Measurements from ENCODE around the gene TBC1D23.
"Not testable (repeated sequence)": the region's sequence is repeated elsewhere in the genome, so short reads cannot be mapped to it uniquely, and the experiment has no call there.

Gene TBC1D23

GRCh38 chr3:100269001-100269400 lies 8.2 kb downstream of the TBC1D23 start:
- H3K36me3 ChIP-seq (ENCODE audit: control insufficient read depth, insufficient read depth, low read length), result no peaks in the 10 kb centered on the region
- H3K4me3 ChIP-seq (ENCODE audit: insufficient read depth, low read depth, low read length), result no peak overlapping the region
- H3K9me3 ChIP-seq (ENCODE audit: control insufficient read depth, low read length), result no peaks in the 10 kb centered on the region
- 90 to 100% methylated on average over 1 of the region's 2 CpGs for WGBS, 2 experiments
- no peaks in the 10 kb centered on the region for H3K4me1 ChIP-seq (ENCODE audit: control insufficient read depth, insufficient read depth, low read length)
- no peak overlapping the region for H3K27ac ChIP-seq (ENCODE audit: insufficient read depth, low read depth, low read length, poor library complexity, severe bottlenecking)
- no peaks in the 10 kb centered on the region for H3K27me3 ChIP-seq (ENCODE audit: control insufficient read depth, insufficient read depth, low read length, poor library complexity, severe bottlenecking)

DNA sequence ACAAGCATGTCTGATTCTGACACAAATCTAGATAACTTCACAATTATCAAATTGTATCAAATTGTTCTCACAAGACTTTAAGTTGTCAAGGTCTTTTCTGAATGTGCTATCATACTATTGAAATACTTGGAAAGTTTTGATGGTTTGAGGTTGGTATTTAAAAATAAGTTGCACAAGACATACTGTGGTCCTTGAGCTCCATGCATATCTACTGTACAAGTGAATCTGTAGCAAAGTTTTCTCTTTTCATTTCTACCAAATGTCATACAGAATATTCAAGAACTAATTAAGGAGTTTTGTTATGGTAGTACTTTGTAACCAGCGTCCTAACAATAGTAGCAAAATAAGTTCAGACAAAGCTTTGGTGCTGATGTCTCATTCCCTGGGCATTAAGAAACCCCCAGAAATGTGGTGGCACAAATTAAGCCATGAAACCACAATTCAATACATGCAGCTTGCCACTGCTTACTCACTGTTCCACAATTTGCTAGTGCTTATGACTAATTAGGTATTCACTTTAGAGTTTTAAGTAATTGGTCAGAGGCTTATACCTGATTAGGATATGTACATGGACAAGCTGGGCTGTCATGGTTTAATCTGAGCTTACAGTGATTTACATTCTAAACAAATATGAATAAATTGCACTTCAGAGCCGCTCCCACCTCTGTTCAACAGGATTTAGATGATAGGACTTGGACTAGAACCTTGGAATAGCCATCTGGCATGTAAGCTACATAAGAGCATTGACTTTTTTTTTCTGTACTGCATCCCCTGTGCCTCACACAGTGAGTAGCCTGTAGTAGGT lies 8.8 kb downstream of the TBC1D23 start:
- Histone ChIP-seq H3K4me3 (ENCODE audit: insufficient read depth, low read depth, low read length) (no peak overlapping the region), H3K9me3 (ENCODE audit: control insufficient read depth, low read length) (no peaks in the 10 kb centered on the region), H3K36me3 (ENCODE audit: control insufficient read depth, insufficient read depth, low read length) (no peaks in the 10 kb centered on the region), H3K27me3 (ENCODE audit: control insufficient read depth, insufficient read depth, low read length, poor library complexity, severe bottlenecking) (no peaks in the 10 kb centered on the region), H3K27ac (ENCODE audit: insufficient read depth, low read depth, low read length, poor library complexity, severe bottlenecking) (no peak overlapping the region), H3K4me1 (ENCODE audit: control insufficient read depth, insufficient read depth, low read length) (no peaks in the 10 kb centered on the region)
- 89 to 90% methylated on average over 2 of the region's 2 CpGs for WGBS, 2 experiments

DNA sequence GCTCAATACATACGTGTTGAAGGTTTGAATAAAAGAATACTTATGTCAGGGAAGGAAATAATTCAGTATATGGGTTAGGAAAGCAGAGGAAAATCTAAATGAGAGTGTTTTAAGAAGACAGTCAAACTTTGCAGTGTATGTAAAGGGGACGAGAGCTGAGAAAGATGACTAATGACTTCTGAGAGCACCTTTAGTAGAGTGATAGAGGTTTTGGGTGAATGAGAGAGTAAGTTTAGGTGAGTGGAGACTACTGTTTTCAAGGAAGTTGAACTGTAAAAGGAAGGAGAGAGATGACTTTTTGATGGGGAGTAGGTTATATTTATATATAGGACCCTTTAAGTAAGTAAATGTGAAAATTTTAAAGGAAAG lies 9.4 kb downstream of the TBC1D23 start:
- H3K9me3 ChIP-seq (ENCODE audit: control insufficient read depth, low read length), result no peaks in the 10 kb centered on the region
- H3K4me1 ChIP-seq (ENCODE audit: control insufficient read depth, insufficient read depth, low read length), result no peaks in the 10 kb centered on the region
- no peaks in the 10 kb centered on the region for H3K36me3 ChIP-seq (ENCODE audit: control insufficient read depth, insufficient read depth, low read length)
- H3K4me3 ChIP-seq (ENCODE audit: insufficient read depth, low read depth, low read length), result no peak overlapping the region
- 86 to 91% methylated on average over 2 of the region's 2 CpGs for WGBS, 2 experiments
- no peak overlapping the region for H3K27ac ChIP-seq (ENCODE audit: insufficient read depth, low read depth, low read length, poor library complexity, severe bottlenecking)
- H3K27me3 ChIP-seq (ENCODE audit: control insufficient read depth, insufficient read depth, low read length, poor library complexity, severe bottlenecking), result no peaks in the 10 kb centered on the region

GRCh38 chr3:100271522-100271921 lies 10.7 kb downstream of the TBC1D23 start:
- Histone ChIP-seq H3K9me3 (ENCODE audit: control insufficient read depth, low read length) (no peaks in the 10 kb centered on the region), H3K27ac (ENCODE audit: insufficient read depth, low read depth, low read length, poor library complexity, severe bottlenecking) (no peak overlapping the region), H3K27me3 (ENCODE audit: control insufficient read depth, insufficient read depth, low read length, poor library complexity, severe bottlenecking) (no peaks in the 10 kb centered on the region), H3K4me1 (ENCODE audit: control insufficient read depth, insufficient read depth, low read length) (no peaks in the 10 kb centered on the region), H3K36me3 (ENCODE audit: control insufficient read depth, insufficient read depth, low read length) (no peaks in the 10 kb centered on the region), H3K4me3 (ENCODE audit: insufficient read depth, low read depth, low read length) (no peak overlapping the region)
- 98% methylated on average over 1 of the region's 1 CpG for WGBS, 2 experiments

DNA sequence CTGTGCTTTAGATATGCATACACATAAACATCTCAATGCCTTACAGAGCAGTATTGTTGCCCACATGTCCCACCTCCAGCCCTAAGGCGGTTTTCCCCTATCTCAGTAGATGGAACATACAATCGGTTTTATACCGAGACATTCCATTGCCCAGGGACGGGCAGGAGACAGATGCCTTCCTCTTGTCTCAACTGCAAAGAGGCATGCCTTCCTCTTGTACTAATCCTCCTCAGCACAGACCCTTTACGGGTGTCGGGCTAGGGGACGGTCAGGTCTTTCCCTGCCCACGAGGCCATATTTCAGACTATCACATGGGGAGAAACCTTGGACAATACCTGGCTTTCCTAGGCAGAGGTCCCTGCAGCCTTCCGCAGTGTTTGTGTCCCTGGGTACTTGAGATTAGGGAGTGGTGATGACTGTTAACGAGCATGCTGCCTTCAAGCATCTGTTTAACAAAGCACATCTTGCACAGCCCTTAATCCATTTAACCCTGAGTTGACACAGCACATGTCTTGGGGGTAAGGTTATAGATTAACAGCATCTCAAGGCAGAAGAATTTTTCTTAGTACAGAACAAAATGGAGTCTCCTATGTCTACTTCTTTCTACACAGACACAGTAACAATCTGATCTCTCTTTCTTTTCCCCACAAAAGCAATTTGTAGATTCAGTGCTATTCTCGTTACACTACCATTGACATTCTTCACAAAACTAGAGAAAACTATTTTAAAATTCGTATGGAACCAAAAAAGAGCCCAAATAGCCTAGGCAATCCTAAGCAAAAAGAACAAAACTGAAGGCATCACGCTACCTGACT lies 12.2 kb downstream of the TBC1D23 start:
- not testable (repeated sequence) for H3K27ac ChIP-seq (ENCODE audit: insufficient read depth, low read depth, low read length, poor library complexity, severe bottlenecking); H3K36me3 ChIP-seq (ENCODE audit: control insufficient read depth, insufficient read depth, low read length); H3K9me3 ChIP-seq (ENCODE audit: control insufficient read depth, low read length); H3K4me1 ChIP-seq (ENCODE audit: control insufficient read depth, insufficient read depth, low read length); H3K4me3 ChIP-seq (ENCODE audit: insufficient read depth, low read depth, low read length); H3K27me3 ChIP-seq (ENCODE audit: control insufficient read depth, insufficient read depth, low read length, poor library complexity, severe bottlenecking)
- 63 to 66% methylated on average over 11 of the region's 13 CpGs for WGBS, 2 experiments

- Histone ChIP-seq H3K4me1 (ENCODE audit: control insufficient read depth, insufficient read depth, low read length) (no peaks in the 10 kb centered on the region), H3K27me3 (ENCODE audit: control insufficient read depth, insufficient read depth, low read length, poor library complexity, severe bottlenecking) (no peaks in the 10 kb centered on the region), H3K4me3 (ENCODE audit: insufficient read depth, low read depth, low read length) (no peak overlapping the region), H3K9me3 (ENCODE audit: control insufficient read depth, low read length) (no peaks in the 10 kb centered on the region), H3K36me3 (ENCODE audit: control insufficient read depth, insufficient read depth, low read length) (no peaks in the 10 kb centered on the region), H3K27ac (ENCODE audit: insufficient read depth, low read depth, low read length, poor library complexity, severe bottlenecking) (no peak overlapping the region)
- WGBS, 2 experiments, result 100% methylated on average over 2 to 3 of the region's 5 CpGs
Observed at GRCh38 chr3:100274361-100274760, 13.6 kb downstream of the TBC1D23 start.

GRCh38 chr3:100277255-100277800 lies 16.5 kb downstream of the TBC1D23 start:
- Histone ChIP-seq H3K36me3 (ENCODE audit: control insufficient read depth, insufficient read depth, low read length) (no peaks in the 10 kb centered on the region), H3K27me3 (ENCODE audit: control insufficient read depth, insufficient read depth, low read length, poor library complexity, severe bottlenecking) (no peaks in the 10 kb centered on the region), H3K4me1 (ENCODE audit: control insufficient read depth, insufficient read depth, low read length) (no peaks in the 10 kb centered on the region), H3K4me3 (ENCODE audit: insufficient read depth, low read depth, low read length) (no peak overlapping the region), H3K27ac (ENCODE audit: insufficient read depth, low read depth, low read length, poor library complexity, severe bottlenecking) (no peak overlapping the region), H3K9me3 (ENCODE audit: control insufficient read depth, low read length) (no peaks in the 10 kb centered on the region)
- WGBS, 2 experiments, result 100% methylated on average over 1 of the region's 1 CpG

DNA sequence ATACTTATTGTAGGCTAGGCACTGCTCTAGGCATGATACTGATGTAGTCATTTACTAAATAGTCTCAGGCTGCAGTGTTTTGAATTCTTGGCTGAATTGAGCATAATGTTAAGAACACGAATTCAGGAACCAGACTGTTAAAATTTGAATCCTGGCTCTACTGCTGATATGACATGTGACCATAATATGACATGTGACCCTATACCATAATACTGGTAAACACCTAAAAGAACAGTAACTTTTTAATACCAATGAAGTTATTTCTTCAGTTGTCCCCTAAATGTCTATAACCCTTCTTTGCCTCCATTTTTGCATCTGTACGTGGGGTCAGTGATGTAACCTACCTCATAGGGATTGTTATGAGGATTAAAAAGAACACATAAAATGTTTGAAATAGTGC lies 18.1 kb downstream of the TBC1D23 start:
- H3K9me3 ChIP-seq (ENCODE audit: control insufficient read depth, low read length), result no peaks in the 10 kb centered on the region
- no peaks in the 10 kb centered on the region for H3K27me3 ChIP-seq (ENCODE audit: control insufficient read depth, insufficient read depth, low read length, poor library complexity, severe bottlenecking)
- no peaks in the 10 kb centered on the region for H3K36me3 ChIP-seq (ENCODE audit: control insufficient read depth, insufficient read depth, low read length)
- H3K4me3 ChIP-seq (ENCODE audit: insufficient read depth, low read depth, low read length), result no peak overlapping the region
- no peaks in the 10 kb centered on the region for H3K4me1 ChIP-seq (ENCODE audit: control insufficient read depth, insufficient read depth, low read length)
- WGBS, 2 experiments, result 85 to 97% methylated on average over 1 to 2 of the region's 2 CpGs
- no peak overlapping the region for H3K27ac ChIP-seq (ENCODE audit: insufficient read depth, low read depth, low read length, poor library complexity, severe bottlenecking)

GRCh38 chr3:100288288-100288894 lies 27.6 kb downstream of the TBC1D23 start:
- Histone ChIP-seq H3K36me3 (ENCODE audit: control insufficient read depth, insufficient read depth, low read length) (no peaks in the 10 kb centered on the region), H3K9me3 (ENCODE audit: control insufficient read depth, low read length) (no peaks in the 10 kb centered on the region), H3K4me3 (ENCODE audit: insufficient read depth, low read depth, low read length) (no peak overlapping the region), H3K27ac (ENCODE audit: insufficient read depth, low read depth, low read length, poor library complexity, severe bottlenecking) (no peak overlapping the region), H3K4me1 (ENCODE audit: control insufficient read depth, insufficient read depth, low read length) (no peaks in the 10 kb centered on the region), H3K27me3 (ENCODE audit: control insufficient read depth, insufficient read depth, low read length, poor library complexity, severe bottlenecking) (no peaks in the 10 kb centered on the region)

- Histone ChIP-seq H3K4me3 (ENCODE audit: insufficient read depth, low read depth, low read length) (no peak overlapping the region), H3K36me3 (ENCODE audit: control insufficient read depth, insufficient read depth, low read length) (no peaks in the 10 kb centered on the region), H3K27ac (ENCODE audit: insufficient read depth, low read depth, low read length, poor library complexity, severe bottlenecking) (no peak overlapping the region), H3K9me3 (ENCODE audit: control insufficient read depth, low read length) (no peaks in the 10 kb centered on the region), H3K27me3 (ENCODE audit: control insufficient read depth, insufficient read depth, low read length, poor library complexity, severe bottlenecking) (no peaks in the 10 kb centered on the region), H3K4me1 (ENCODE audit: control insufficient read depth, insufficient read depth, low read length) (no peaks in the 10 kb centered on the region)
- 93 to 97% methylated on average over 2 of the region's 2 CpGs for WGBS, 2 experiments
Observed at GRCh38 chr3:100289339-100289738, 28.5 kb downstream of the TBC1D23 start.

Measured in ectodermal cell (in vitro differentiated cells).